ENCODE results near the gene PDCD11.
"Not testable (repeated sequence)": the region's sequence is repeated elsewhere in the genome, so short reads cannot be mapped to it uniquely, and the experiment has no call there.

GRCh38 chr10:103486635-103487409 is 90.4 kb downstream of the PDCD11 start:
- TF ChIP-seq CTCF, POLR2A (IDR thresholded peaks at IDR 0.05): not testable (repeated sequence)

Measured in prostate gland (tissue), 2 donors.